ENCODE measurements around the gene LDLRAD2.

DNA sequence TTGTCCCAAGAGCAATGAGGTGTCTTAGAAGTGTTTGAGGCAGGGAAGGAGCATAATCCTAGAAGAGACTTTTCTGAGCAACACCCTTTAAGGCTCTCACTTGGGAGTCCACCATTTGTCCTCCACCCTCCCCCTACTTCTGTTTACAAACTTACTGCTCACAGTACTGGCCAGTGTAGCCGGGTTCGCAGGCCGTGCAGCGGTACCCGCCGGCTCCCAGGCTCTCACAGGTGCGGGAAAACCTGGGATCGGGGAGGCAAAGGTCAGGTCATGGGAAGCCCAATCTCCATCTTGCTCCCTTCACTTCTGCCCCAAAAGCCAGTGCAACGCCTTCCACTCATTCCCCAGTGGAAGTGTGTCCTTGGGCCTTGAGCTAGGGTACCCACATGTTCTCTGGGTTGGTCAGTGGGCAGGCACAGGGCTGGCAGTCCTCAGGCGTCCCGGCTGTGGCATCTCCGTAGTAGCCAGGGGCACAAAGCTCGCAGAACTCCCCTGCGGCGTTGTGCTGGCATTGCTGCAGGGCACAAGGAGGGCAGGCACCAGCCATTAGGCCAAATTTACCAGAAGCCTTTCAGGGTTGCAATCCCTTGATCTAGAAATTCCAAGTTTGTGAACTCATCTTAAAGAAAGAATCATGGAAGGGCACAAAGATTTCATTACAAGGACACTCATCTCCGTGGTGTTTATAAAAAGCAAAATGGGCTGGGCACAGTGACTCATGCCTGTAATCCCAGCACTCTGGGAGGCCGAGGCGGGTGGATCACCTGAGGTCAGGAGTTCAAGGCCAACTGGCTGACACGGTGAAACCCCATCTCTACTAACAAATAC, 49.8 kb downstream of the LDLRAD2 start:
- TF ChIP-seq, protein P1, sequence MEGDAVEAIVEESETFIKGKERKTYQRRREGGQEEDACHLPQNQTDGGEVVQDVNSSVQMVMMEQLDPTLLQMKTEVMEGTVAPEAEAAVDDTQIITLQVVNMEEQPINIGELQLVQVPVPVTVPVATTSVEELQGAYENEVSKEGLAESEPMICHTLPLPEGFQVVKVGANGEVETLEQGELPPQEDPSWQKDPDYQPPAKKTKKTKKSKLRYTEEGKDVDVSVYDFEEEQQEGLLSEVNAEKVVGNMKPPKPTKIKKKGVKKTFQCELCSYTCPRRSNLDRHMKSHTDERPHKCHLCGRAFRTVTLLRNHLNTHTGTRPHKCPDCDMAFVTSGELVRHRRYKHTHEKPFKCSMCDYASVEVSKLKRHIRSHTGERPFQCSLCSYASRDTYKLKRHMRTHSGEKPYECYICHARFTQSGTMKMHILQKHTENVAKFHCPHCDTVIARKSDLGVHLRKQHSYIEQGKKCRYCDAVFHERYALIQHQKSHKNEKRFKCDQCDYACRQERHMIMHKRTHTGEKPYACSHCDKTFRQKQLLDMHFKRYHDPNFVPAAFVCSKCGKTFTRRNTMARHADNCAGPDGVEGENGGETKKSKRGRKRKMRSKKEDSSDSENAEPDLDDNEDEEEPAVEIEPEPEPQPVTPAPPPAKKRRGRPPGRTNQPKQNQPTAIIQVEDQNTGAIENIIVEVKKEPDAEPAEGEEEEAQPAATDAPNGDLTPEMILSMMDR (IDR thresholded peaks at IDR 0.05): no peak
- no peak for TF ChIP-seq POLR2A (IDR thresholded peaks at IDR 0.05)
- TF ChIP-seq POLR2AphosphoS5 (IDR thresholded peaks at IDR 0.05): no peak
- no peak for TF ChIP-seq EP300 (IDR thresholded peaks at IDR 0.05; ENCODE audit: low read depth)
